PFSK-1 (cell line): ENCODE measurements around the gene ANKS3.

ENCODE experiments used
- FOXP2 ChIP-seq: optimal IDR thresholded peaks from 2 replicates; pipeline ENCODE3; 2011; ENCODE audit warnings: borderline replicate concordance, control low read depth, inconsistent platforms; ENCODE audit not compliant: insufficient read depth; ENCODE audit errors: extremely low read length, extremely low read depth
- POLR2AphosphoS5 ChIP-seq: IDR thresholded peaks from 2 replicates; pipeline ENCODE4 v1.6.1; 2012; ENCODE audit warnings: low read depth, mild to moderate bottlenecking, control low read depth, low read length, moderate library complexity
- REST ChIP-seq, 2 experiments: IDR thresholded peaks; 2 replicates each; pipeline versions ENCODE4 v1.6.1 to v1.8.0; 2011 to 2012; ENCODE audit warnings: low read depth in 2 of 2, low read length in 2 of 2, control low read depth in 1 of 2, inconsistent platforms in 1 of 2, mild to moderate bottlenecking in 1 of 2, moderate library complexity in 1 of 2; ENCODE audit not compliant: insufficient read depth in 1 of 2
- SIN3A ChIP-seq: IDR thresholded peaks from 2 replicates; pipeline ENCODE4 v1.6.1; 2012; ENCODE audit warnings: mild to moderate bottlenecking, low read length, moderate library complexity, borderline replicate concordance; ENCODE audit not compliant: insufficient read depth
- TAF1 ChIP-seq: IDR thresholded peaks from 2 replicates; pipeline ENCODE4 v1.6.1; 2012; ENCODE audit warnings: low read length, control low read depth, borderline replicate concordance; ENCODE audit not compliant: insufficient read depth

Gene ANKS3

GRCh38 chr16:4656695-4657686, 77.1 kb downstream of the ANKS3 start:
- TF ChIP-seq SIN3A = no peak

- TF ChIP-seq TAF1 = no peak
- no peak for TF ChIP-seq POLR2AphosphoS5
- no peak for TF ChIP-seq REST (IDR thresholded peaks at IDR 0.05; ENCODE audit: insufficient read depth in 1 of 2, low read depth in 2 of 2, low read length in 2 of 2)
- TF ChIP-seq SIN3A = no peak
- TF ChIP-seq FOXP2 = no peak
Measured at GRCh38 chr16:4656221-4656620, 77.8 kb downstream of the ANKS3 start.

GRCh38 chr16:4655801-4656200, 78.3 kb downstream of the ANKS3 start:
- TF ChIP-seq FOXP2 (no peak), TAF1 (no peak), SIN3A (no peak), REST (IDR thresholded peaks at IDR 0.05; ENCODE audit: insufficient read depth in 1 of 2, low read depth in 2 of 2, low read length in 2 of 2) (no peak), POLR2AphosphoS5 (no peak)

- no peak for TF ChIP-seq SIN3A
- TF ChIP-seq POLR2AphosphoS5 = no peak
- no peak for TF ChIP-seq REST (IDR thresholded peaks at IDR 0.05; ENCODE audit: insufficient read depth in 1 of 2, low read depth in 2 of 2, low read length in 2 of 2)
- no peak for TF ChIP-seq FOXP2
- no peak for TF ChIP-seq TAF1
Measured at GRCh38 chr16:4654964-4655590, 79.0 kb downstream of the ANKS3 start.

GRCh38 chr16:4654011-4654963, 79.8 kb downstream of the ANKS3 start:
- no peak for TF ChIP-seq REST (IDR thresholded peaks at IDR 0.05; ENCODE audit: insufficient read depth in 1 of 2, low read depth in 2 of 2, low read length in 2 of 2)
- no peak for TF ChIP-seq TAF1
- no peak for TF ChIP-seq SIN3A
- TF ChIP-seq POLR2AphosphoS5 = no peak
- TF ChIP-seq FOXP2 = no peak
